Daoy (cell line): ENCODE data around the gene FNDC11. TPM values are rescaled to one million over a fixed set of nuclear protein-coding genes. Genes with fewer than 3 reads are reported as not detected.

Experiments
- DNase-seq: peaks from one replicate; pipeline ENCODE4 v3.0.0-alpha.2; 2015; ENCODE audit warnings: low read depth
- total RNA-seq: library from RNA; depleted of rRNA; stranded (reverse); fragments of >200 nt; shearing (Covaris generic); gene quantifications from 2 replicates; pipeline ENCODE4 v1.2.3, GENCODE V29; 2014

The FNDC11 gene
- total RNA-seq, 1 experiment from 2014 or later, result not detected

DNA sequence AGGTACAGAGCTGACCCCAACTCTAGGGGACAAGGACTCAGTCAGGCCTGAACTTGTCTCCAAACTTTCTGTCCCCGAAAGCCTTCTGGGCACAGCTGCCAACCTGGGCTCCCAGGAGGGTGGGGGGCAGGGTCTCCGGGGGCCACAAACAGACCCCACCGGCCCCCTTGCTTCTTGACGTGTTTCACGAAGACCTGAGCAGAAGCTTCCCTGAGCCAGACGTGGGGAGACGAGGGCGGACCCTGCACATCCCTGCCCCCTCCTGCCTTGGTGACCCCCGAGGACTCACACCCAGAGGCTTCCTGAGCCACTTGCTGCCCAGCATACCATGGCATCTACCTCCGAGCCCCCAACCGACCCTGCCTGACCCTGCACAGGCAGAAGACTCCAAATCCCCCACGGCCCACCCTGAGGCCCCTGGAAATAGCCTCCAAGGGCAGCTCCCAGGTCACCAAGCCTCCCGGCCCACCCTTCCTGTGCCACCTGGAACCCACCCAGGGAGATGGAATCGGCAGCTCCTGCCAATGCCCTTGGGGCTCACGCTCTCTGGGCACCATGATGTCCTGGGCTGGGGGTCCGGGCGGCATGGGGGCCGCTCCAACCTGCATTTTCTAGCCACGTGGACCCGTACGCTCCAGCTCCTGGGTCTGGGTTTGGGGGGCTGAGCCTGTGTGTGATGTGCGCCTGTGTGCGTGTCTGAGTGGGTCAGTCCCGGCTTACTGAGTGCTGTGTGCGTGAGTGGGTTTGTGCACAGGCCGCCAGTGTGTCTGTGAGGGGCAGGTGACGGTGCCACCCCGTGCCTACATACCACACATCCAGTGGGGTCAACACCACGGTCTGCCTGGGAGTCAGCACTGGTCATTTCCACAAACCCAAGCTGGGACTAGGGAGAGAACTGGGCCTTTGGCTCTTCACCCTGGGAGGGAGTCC, 14.3 kb upstream of the FNDC11 start:
- no peak for DNase-seq

DNA sequence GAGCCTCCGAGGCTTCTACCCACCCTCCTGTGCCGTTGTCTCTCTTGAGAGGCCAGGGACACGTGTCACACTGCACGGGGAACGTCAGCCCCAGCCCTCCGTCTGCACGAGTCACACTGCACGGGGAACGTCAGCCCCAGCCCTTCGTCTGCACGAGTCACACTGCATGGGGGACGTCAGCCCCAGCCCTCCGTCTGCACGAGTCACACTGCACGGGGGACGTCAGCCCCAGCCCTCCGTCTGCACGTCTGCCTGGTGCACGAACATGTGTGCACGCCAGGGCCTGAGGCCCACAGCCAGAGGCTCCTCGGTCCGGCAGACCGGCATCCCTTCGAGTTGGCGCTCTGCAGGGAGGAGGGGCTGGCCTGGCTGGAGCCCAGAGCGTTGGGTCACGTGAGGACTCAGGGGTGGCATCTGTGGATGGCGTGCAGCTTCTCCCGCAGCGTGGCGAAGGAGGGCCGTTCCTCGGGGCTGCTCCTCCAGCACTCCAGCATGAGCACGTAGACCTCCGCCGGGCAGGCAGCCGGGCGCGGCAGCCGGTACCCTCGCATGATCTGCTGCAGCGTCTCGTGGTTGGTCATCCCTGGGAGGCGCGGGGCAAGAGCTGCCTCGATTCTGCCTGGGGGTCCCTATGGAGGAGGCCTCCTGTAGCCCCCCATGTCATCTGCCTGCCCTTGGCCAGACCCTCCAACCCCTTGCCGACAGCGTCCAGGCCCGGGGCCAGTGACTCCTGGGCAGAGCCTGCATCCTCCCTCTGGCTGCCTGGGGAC, 13.4 kb upstream of the FNDC11 start:
- DNase-seq, result no peak

DNA sequence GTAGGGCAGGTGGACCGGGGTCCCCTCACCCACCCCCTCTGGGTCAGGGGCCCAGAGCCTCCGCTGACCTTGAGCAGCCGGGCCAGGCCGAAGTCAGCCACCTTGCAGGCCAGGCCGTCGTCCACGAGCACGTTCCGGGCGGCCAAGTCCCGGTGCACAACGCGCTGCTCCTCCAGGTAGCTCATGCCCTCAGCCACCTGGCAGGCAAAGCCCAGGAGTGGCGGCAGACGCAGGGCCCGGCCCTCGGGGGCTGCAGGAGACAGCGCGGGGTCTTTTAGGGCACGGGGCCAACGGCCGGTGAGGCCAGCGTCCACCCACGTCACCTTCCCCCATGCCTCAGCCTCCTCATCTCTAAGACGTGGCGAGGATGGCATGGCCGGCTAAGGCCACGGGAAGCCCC, 12.6 kb upstream of the FNDC11 start:
- no peak for DNase-seq

DNA sequence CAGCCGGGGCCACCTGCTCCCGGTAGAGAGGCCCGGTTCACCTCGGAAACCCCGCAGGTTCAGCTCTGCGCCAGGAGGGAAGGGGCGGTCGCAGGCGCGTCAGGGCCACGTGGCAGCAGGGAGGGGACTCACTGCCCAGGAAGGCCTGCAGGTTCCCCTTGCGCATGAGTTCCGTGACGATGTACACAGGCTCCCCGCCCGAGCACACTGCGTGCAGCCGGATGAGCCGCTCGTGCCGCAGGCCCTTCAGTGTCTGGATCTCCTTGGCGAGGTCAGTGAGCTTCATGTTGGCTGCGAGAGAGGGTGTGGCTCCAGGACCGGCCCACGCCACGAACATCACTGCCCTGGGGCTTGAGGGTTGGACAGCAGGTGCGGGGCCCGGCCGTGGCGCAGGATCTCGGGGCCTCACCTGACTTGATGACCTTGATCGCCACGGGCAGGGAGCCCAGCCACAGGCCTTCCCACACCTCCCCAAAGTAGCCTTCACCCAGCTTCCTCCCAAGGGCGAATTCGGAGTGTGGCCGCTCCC, 11.9 kb upstream of the FNDC11 start:
- DNase-seq, result no peak

DNA sequence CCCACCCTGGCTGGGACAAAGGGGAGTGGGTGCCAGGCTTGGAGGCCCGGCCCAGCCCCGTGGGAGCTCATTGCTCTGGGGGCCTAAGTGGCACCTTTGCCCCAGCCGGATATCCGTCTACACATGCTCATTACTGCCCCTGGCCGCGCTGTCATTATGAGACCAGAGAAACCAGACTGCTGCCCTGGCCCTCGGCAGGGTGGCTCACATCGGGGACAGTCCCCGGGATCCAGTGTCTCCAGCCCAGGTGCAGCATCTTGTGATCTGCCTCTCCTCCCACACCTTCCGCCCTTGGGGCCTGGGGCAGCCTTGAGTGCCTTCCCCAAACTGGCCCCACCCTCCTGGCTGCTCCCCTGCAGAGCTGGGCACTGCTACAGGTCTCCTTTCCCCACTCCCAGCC, 11.3 kb upstream of the FNDC11 start:
- no peak for DNase-seq

DNA sequence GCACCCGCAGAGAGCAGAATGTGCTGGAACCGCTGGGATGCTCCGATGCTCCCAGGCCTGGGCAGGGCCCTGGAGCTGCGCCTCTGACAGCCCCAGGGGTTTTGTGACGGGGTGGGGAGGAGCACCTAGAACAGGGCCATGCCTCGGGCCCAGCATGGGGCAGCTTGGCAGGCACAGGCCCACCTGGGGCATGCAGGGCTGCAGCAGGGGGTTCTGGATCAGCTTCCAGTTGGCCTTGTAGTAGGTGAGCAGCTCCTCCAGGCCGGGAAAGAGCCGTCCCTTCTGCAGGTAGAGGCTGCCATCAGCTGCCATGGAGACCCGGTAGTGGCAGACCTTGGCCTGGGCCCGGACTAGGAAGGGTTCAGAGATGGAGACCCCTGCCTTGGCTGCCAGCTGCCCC, 10.8 kb upstream of the FNDC11 start:
- DNase-seq, result no peak

DNA sequence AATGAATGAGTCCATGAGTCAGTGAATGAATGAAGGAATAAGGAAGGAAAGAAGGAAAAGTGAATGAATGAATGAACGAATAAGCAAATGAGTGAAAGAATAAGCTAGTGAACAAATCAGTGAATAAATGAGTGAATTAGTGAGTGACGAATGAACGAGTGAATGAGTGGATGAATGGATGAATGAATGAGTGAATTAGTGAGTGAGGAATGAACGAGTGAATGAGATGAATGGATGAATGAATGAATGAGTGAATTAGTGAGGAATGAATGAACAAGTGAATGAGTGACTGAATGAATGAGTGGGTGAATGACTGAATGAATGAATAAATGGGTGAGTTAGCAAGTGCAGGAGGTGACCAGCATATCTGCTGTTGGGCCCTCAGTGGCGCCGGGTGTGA, 10.2 kb upstream of the FNDC11 start:
- no peak for DNase-seq

DNA sequence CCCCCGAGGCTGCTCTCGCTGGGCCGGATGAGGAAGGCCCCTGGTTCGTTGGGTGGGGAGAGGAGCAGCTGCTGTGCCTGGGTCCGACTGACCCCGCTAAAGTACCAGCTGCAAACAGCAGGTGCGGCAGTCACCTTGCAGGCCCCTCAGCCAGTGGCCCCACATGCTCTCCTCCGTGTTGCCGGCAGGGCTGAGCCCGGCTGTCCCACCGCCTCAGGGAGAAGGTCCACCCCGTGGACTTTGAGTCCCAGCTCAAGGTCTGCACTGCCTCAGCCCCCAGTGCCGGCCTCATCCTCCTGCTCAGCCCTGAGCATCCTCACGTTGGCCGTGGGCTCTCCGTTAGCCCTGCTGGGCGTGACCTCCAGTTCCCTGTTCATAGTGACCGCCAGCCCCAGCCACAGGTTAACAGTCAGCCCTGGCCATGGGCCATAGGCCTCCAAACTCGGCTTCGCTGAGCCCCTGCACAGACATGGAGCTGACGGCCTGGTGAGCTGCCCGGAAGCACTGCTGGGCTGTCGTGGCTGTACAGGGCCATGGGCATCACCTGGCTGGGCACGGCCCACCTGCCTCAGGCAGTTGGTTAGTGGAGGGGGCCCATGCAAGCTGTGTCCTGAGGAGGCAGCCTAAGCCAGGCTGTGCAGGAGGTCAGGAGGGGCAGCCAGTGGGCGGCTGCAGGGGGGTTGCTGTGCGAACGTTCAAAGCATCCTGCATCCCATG, 9.6 kb upstream of the FNDC11 start:
- DNase-seq, result no peak

DNA sequence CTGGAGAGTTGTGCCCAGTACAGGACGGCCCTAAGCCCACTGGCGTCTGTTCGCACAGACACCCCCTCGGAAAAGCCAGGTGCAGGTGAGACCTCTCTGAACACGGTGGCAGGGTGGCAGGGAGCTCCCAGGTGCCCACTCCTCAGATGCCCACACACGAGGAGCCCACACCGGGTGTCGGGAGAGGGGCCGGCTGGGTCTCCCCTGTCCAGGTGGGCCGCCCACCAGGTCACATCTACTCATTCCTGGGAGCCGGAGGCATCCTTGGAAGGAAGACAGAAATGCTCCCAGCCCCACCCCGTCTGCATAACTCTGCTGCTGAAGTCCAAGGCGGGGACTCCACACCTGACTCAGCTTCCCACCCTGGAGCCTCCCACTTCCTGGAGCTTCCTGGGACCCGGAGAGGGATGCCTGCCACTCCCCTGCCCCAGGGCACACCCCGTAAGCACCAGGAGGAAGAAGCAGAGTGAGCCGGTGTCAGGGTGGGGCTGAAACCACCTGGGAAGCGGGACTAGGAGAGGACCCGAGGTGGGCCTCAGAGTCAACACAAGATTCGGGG, 8.9 kb upstream of the FNDC11 start:
- peak; percentile 69 for DNase-seq

DNA sequence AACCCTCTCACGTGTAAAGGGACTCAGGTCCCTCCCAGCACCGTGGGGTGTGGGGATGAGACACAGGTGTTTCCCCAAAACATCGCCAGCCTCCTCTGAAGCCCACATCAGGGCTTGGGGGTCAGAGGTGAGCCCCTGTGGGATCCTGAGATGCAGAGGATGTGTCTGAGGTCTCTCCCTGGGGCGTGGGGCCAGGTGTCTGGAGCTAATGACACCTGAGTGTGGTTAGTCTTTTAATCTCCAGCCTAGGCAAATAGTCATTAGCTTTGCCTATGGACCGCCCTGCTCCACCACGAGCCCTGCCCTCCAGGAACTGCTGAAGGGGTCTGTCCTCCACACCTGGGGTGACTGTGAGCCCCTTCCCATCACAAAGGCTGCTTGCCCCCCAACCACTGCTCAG, 8.1 kb upstream of the FNDC11 start:
- no peak for DNase-seq

DNA sequence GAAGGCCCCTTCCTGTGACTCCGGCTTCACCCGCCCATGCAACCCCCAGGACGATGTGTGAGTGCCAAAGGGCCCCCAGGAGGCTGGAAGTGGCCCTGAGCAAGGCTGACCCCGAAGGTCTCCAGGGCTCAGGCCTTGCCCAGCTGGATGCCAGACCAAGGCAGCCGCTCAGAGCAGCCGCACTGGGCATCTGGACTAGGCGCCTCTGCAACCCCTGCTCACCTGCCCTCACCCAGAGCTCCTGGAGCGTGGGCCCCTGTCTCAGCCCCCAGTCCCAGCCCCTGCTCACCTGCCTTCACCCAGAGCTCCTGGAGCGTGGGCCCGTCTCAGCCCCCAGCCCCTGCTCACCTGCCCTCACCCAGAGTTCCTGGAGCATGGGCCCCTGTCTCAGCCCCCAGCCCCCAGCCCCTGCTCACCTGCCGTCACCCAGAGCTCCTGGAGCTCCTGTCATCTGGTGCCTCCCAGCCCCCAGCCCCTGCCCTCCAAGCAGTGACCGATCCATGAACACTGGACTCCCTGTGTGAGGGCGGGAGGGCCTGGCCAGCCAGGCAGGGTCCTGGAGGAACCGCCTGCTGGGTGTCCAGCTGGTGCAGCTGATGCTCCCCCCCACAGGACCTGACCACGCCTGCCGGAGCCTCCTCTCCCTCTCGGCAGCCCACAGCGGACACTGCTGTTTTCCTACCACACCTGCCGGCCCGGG, 7.6 kb upstream of the FNDC11 start:
- DNase-seq, result no peak

DNA sequence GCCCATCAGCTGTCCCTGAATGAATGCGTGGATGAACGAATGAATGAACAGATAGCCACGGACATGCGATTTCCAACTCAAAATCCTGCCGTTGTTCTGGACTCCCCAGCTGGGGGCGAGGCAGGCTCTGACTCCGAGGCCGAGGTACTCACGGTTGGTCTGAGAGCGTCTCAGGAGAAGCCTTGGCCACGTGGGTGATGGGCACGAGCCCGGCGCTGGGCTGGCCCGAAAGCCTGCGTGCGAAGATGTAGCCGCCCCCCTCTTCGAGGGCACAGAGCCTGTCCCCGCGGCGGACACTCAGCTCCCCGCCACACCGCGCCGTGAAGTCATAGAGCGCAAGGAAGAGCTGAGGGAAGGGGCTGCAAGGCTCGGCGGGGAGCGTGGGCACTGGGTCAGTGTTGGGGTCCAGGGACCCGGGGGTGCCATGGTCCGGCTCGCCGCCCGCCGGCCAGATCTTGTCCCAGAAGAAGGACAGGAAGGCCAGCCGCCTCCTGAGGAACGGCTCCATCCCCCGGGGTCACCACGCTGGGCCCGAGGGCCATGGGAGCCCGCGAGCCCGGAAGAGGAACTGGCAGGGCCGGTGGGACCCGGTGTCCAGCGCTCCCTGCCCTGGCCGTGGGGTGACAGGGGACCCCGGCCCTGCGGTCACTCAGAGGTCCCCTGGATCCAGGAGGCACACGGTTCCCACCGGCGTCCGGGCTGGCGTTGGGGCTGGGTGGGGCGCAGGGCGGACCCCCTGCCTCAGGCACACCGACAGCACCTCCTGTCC, 6.8 kb upstream of the FNDC11 start:
- DNase-seq, result no peak

DNA sequence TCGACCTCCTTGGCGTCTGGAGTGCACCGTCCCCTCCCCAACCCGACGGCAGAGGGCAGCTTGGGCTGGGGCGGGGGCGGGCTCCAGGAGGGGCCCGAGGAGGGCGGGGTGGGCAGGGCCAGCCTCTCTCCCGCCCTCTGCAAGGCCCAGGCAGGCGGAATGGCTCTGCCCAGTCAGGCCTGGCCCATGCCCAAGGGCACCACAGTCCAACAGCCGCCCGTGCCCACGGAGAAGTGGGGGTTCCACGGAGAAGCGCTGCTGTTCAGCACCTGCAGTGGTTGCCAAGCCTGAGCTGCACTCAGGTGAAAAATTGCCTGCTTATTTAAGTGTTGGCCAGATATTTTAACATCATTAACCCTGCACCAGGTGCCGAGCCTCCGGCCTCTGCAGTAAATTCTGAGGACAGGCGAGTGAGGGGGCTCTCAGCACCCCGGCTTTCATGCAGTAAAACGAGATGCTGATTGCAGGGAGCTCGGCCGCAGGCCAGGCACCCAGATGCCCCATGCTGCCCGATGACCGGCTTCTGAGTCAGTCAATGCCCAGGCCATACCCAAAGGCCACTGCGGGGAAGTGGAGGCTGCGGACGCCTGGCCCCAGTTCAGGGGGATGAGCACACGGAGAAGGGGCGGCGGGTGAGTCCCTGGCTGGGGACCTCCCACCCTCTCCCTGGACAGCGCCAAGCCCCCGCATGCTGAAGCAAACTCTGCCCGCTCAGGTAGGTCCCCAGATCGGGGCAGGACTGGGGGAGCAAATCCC, 6.1 kb upstream of the FNDC11 start, which contains the start of gene SRMS:
TSS of gene SRMS (minus strand) at position 25 of the 756 bp plus-strand sequence. CDS start 286 bp downstream, outside the sequence.
- DNase-seq, result no peak

DNA sequence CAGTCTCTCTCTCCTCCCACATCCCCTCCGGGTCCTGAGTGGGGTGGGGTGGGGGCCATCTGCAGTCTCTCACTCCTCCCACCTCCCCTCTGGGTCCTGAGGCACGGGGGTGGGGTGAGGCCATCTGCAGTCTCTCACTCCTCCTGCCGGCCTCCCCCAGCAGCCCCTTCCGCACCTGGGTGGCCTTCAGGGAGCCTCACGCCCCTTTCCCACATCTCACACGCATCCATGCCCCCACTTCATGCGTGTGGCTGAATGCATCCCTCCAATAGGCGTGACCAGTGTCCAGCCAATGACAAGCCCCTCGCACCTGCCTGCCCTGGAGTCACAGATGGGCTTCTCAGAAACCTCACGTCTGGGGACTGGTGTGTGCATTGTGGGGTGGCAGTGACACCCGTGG, 5.4 kb upstream of the FNDC11 start:
- DNase-seq, result no peak

DNA sequence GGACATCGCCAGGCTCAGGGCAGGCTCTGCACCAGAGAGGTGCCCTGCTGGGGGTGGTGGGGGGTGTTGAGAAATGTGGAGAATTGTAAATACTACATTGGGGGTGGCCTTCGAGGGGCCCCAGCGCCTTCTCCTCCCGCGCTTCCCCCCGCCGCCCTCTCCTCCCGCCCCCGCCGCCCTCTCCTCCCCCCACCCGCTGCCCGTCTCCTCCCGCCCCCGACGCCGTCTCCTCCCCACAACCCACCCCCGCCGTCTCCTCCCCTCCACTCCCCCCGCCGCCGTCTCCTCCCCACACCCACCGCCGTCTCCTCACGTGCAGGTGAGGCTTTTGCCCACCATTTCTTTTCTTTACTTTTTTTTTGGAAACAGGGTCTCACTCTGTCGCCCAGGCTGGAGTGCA, 4.9 kb upstream of the FNDC11 start:
- DNase-seq, result no peak

DNA sequence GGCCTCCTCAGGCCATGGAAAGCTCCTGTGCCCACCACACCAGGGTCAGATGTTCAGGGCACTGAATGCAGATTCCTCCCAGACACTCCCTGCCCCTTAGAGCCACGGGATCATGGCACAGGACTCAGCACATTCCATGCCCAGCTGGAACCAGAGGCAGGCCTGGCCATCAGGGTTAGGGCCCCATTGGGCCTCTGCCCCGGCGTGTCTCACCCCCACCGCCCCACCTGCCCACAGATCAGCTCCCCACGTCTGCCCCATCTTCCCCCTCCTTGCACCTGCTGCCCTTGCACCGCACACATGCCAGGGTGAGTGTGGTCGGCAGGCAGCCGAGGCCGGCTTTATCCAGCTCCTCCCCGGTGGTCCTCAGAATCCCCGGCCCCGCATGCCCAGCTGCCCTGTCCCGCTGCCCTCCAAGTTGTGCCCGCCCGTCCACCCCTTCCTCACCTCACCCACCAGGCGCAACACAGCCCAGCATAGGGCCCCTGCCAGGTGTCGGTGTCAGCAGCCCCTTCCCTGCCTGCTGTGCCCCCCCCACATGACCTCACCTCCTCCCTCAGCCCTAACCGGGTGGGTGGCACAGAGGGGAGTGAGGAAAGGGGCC, 4.2 kb upstream of the FNDC11 start:
- DNase-seq, result no peak

DNA sequence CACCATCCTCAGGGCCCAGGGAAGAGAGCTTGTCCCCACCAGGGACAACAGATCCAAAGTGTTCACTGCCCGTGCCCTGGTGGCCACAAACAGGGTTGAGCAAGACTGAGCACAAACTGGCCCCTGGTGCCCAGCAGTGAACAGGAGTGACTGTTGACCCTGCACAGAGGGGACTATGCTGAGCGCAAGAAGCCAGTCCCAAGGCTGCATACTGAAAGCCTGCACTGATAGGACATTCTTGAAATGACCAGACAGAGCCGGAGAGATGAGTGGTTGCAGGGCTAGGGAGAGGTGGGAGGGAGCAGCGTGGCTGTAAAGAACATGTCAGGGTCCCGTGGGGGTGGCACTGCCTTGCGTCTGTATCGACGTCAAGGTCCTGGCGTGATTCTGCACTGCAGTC, 2.9 kb upstream of the FNDC11 start:
- DNase-seq, result no peak

DNA sequence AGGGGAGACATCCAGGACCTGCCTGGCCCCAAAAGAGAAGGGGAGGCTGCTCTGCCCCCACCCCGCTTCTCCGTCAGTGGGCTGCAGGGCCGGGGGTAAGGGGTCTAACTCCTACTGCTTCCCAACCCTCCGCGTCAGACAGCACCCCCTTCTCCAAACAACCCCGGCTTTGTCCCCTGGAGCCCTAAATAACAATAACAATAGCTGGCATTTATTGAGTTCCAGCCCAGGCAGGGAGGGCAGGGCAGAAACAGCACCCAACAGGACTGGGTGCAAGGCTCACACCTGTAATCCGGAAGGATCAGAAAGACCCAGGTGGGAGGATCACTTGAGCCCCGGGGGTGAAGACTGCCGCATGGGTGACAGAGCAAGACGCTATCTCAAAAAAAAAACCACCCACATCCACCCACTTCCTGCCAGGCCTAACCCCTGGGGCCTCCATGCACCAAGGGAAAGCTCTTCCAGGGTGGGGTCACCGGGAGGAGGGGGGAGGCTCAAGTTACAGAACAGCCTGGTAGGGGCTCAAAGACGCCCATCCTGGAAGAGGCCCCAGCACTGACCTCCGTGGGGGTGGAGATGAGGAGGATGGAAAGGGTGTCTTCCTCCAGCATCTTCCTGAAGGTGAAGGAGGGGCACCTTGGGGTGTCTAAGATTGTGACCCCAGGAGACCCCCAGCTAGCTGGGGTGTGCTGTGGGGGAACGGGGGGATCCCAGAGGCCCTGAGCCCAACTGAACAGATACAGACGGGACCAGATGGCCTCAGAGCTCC, 1.3 kb upstream of the FNDC11 start:
- no peak for DNase-seq
